ENCODE measurements around the gene RELT.
A peak's percentile ranks its signal among the peaks of the same experiment; 100 is the strongest.

RELT gene

GRCh38 chr11:73393479-73394415, 17.5 kb downstream of the RELT start:
- DNase-seq = peak; percentile 65

GRCh38 chr11:73394416-73395296, 18.5 kb downstream of the RELT start:
- DNase-seq = no peak

- DNase-seq = no peak
These were observed 19.4 kb downstream of the RELT start for GRCh38 chr11:73395297-73396208.

GRCh38 chr11:73396251-73396930, 20.2 kb downstream of the RELT start:
- no peak for DNase-seq

GRCh38 chr11:73396985-73397384, 20.8 kb downstream of the RELT start:
- DNase-seq = no peak

GRCh38 chr11:73397468-73398131, 21.4 kb downstream of the RELT start:
- no peak for DNase-seq

- DNase-seq = no peak
These were observed 21.9 kb downstream of the RELT start for GRCh38 chr11:73398132-73398526.

- DNase-seq = no peak
These were observed 22.5 kb downstream of the RELT start for GRCh38 chr11:73398721-73399120.

GRCh38 chr11:73399159-73399590, 23.0 kb downstream of the RELT start:
- no peak for DNase-seq

- no peak for DNase-seq
These were observed 23.4 kb downstream of the RELT start for GRCh38 chr11:73399636-73400035.

GRCh38 chr11:73400293-73400692, 24.1 kb downstream of the RELT start:
- no peak for DNase-seq

- no peak for DNase-seq
These were observed 25.2 kb downstream of the RELT start for GRCh38 chr11:73401217-73401923.

- DNase-seq = no peak
These were observed 26.0 kb downstream of the RELT start for GRCh38 chr11:73401924-73402833.

GRCh38 chr11:73402834-73403185, 26.6 kb downstream of the RELT start:
- DNase-seq = peak; percentile 26

- no peak for DNase-seq
These were observed 27.3 kb downstream of the RELT start for GRCh38 chr11:73403541-73403940.

- DNase-seq = no peak
These were observed 27.8 kb downstream of the RELT start for GRCh38 chr11:73404048-73404447.

- no peak for DNase-seq
These were observed 28.4 kb downstream of the RELT start for GRCh38 chr11:73404506-73405145.

GRCh38 chr11:73405146-73405510, 28.9 kb downstream of the RELT start:
- no peak for DNase-seq

- no peak for DNase-seq
These were observed 29.9 kb downstream of the RELT start for GRCh38 chr11:73406131-73406530.

Data from activated CD4-positive, alpha-beta T cell treated with anti-CD3 and anti-CD28 coated beads, Interleukin-10, Interleukin-2, amounts not matched to agents 100 ng/mL and 50 ng/mL, durations not matched to agents 16 hours and 8 hours (primary cell).